Lung microvascular endothelial cell (primary cell): ENCODE data around the gene CDH13. TPM values are rescaled to one million over a fixed set of nuclear protein-coding genes. Genes with fewer than 3 reads are reported as not detected.

ENCODE experiments used
- DNase-seq, 2 donors: peaks; one replicate each; pipeline versions ENCODE4 v3.0.0 to v3.0.0-alpha.2; 2010; ENCODE audit warnings: low read depth in 2 of 2
- total RNA-seq: library from RNA; depleted of rRNA; stranded (reverse); fragments of >200 nt; gene quantifications from 2 replicates; pipeline ENCODE4 v1.2.1, GENCODE V29; 2014

Gene CDH13
- total RNA-seq, 1 donor from 2014 or later: 14.5 TPM

GRCh38 chr16:82694239-82694874 lies 67.6 kb downstream of the CDH13 start:
- no peak for DNase-seq

GRCh38 chr16:82695806-82696205 lies 69.0 kb downstream of the CDH13 start:
- DNase-seq: no peak

GRCh38 chr16:82699260-82699659 lies 72.5 kb downstream of the CDH13 start:
- no peak for DNase-seq

GRCh38 chr16:82699711-82700495 lies 73.1 kb downstream of the CDH13 start:
- peak; percentile 88 to 95 for DNase-seq

GRCh38 chr16:82700541-82701235 lies 73.9 kb downstream of the CDH13 start:
- peak; percentile 71 to 80 for DNase-seq

GRCh38 chr16:82701442-82701955 lies 74.7 kb downstream of the CDH13 start:
- peak; percentile 36 to 80 for DNase-seq

- no peak for DNase-seq
Measured at GRCh38 chr16:82703161-82703560, 76.4 kb downstream of the CDH13 start.

GRCh38 chr16:82703871-82704768 lies 77.4 kb downstream of the CDH13 start:
- DNase-seq: no peak

GRCh38 chr16:82709987-82710386 lies 83.2 kb downstream of the CDH13 start:
- no peak for DNase-seq

- peak in 1 of 2 donors; percentile 4 for DNase-seq
Measured at GRCh38 chr16:82713778-82714177, 87.0 kb downstream of the CDH13 start.

GRCh38 chr16:82715160-82715559 lies 88.4 kb downstream of the CDH13 start:
- no peak for DNase-seq

GRCh38 chr16:82715833-82716232 lies 89.1 kb downstream of the CDH13 start:
- DNase-seq: no peak

- DNase-seq: no peak
Measured at GRCh38 chr16:82716361-82716855, 89.6 kb downstream of the CDH13 start.

GRCh38 chr16:82720414-82720813 lies 93.6 kb downstream of the CDH13 start:
- DNase-seq: no peak

GRCh38 chr16:82726306-82726705 lies 99.5 kb downstream of the CDH13 start:
- DNase-seq: no peak

GRCh38 chr16:82728901-82729300 lies 102.1 kb downstream of the CDH13 start:
- DNase-seq: no peak

- no peak for DNase-seq
Measured at GRCh38 chr16:82730901-82731300, 104.1 kb downstream of the CDH13 start.

- DNase-seq: no peak
Measured at GRCh38 chr16:82732461-82732860, 105.7 kb downstream of the CDH13 start.

- peak in 1 of 2 donors; percentile 23 for DNase-seq
Measured at GRCh38 chr16:82735186-82735585, 108.4 kb downstream of the CDH13 start.

- DNase-seq: no peak
Measured at GRCh38 chr16:82735673-82736091, 108.9 kb downstream of the CDH13 start.

- DNase-seq: no peak
Measured at GRCh38 chr16:82736224-82736623, 109.5 kb downstream of the CDH13 start.
